ENCODE results near the gene SLC25A17.

Gene SLC25A17

GRCh38 chr22:40758390-40758789 lies 60.8 kb downstream of the SLC25A17 start:
- DNase-seq, result no peak

GRCh38 chr22:40757071-40757470 lies 62.1 kb downstream of the SLC25A17 start:
- DNase-seq, result no peak

GRCh38 chr22:40753114-40753513 lies 66.0 kb downstream of the SLC25A17 start:
- peak in 32 of 58 donors; percentile 2 to 54 (median 17) for DNase-seq

- DNase-seq, result no peak
Observed at GRCh38 chr22:40751250-40751649, 67.9 kb downstream of the SLC25A17 start.

- no peak for DNase-seq
Observed at GRCh38 chr22:40749829-40750228, 69.3 kb downstream of the SLC25A17 start.

- no peak for DNase-seq
Observed at GRCh38 chr22:40748388-40749355, 70.5 kb downstream of the SLC25A17 start.

- no peak for DNase-seq
Observed at GRCh38 chr22:40747361-40747760, 71.8 kb downstream of the SLC25A17 start.

GRCh38 chr22:40746428-40747220 lies 72.5 kb downstream of the SLC25A17 start:
- DNase-seq, result no peak

- no peak for DNase-seq
Observed at GRCh38 chr22:40743768-40744167, 75.4 kb downstream of the SLC25A17 start.

- no peak for DNase-seq
Observed at GRCh38 chr22:40741116-40741515, 78.0 kb downstream of the SLC25A17 start.

- no peak for DNase-seq
Observed at GRCh38 chr22:40739721-40740120, 79.4 kb downstream of the SLC25A17 start.

GRCh38 chr22:40733919-40734318 lies 85.2 kb downstream of the SLC25A17 start:
- DNase-seq, result no peak

GRCh38 chr22:40732999-40733292 lies 86.2 kb downstream of the SLC25A17 start:
- no peak for DNase-seq

- no peak for DNase-seq
Observed at GRCh38 chr22:40729284-40729683, 89.9 kb downstream of the SLC25A17 start.

GRCh38 chr22:40728731-40729189 lies 90.4 kb downstream of the SLC25A17 start:
- no peak for DNase-seq

- no peak for DNase-seq
Observed at GRCh38 chr22:40727964-40728615, 91.1 kb downstream of the SLC25A17 start.

- no peak for DNase-seq
Observed at GRCh38 chr22:40727070-40727963, 91.8 kb downstream of the SLC25A17 start.

GRCh38 chr22:40726514-40726913 lies 92.6 kb downstream of the SLC25A17 start:
- DNase-seq, result no peak

- DNase-seq, result no peak
Observed at GRCh38 chr22:40723396-40723933, 95.7 kb downstream of the SLC25A17 start.

- DNase-seq, result no peak
Observed at GRCh38 chr22:40721266-40721665, 97.9 kb downstream of the SLC25A17 start.

Data from anterior cingulate cortex (tissue), 58 donors.